Fibroblast of gingiva (primary cell): ENCODE measurements around the gene PTPRCAP.
A peak's percentile ranks its signal among the peaks of the same experiment; 100 is the strongest.

Source experiments
- DNase-seq: peaks from one replicate; pipeline ENCODE4 v3.0.0-alpha.2; 2011; ENCODE audit warnings: low read depth

PTPRCAP gene

GRCh38 chr11:67423891-67424613 lies 13.4 kb downstream of the PTPRCAP start:
- no peak for DNase-seq

GRCh38 chr11:67423466-67423865 lies 14.0 kb downstream of the PTPRCAP start:
- DNase-seq: no peak

- no peak for DNase-seq
These were observed 14.6 kb downstream of the PTPRCAP start for GRCh38 chr11:67422891-67423290.

- no peak for DNase-seq
These were observed 16.0 kb downstream of the PTPRCAP start for GRCh38 chr11:67421430-67422031.

GRCh38 chr11:67420646-67421429 lies 16.6 kb downstream of the PTPRCAP start:
- peak; percentile 76 for DNase-seq

GRCh38 chr11:67420147-67420645 lies 17.3 kb downstream of the PTPRCAP start:
- DNase-seq: no peak

- DNase-seq: no peak
These were observed 18.0 kb downstream of the PTPRCAP start for GRCh38 chr11:67419325-67420049.

GRCh38 chr11:67418476-67419281 lies 18.8 kb downstream of the PTPRCAP start:
- no peak for DNase-seq

- DNase-seq: no peak
These were observed 20.1 kb downstream of the PTPRCAP start for GRCh38 chr11:67417425-67417824.

- DNase-seq: peak; percentile 19
These were observed 20.8 kb downstream of the PTPRCAP start for GRCh38 chr11:67416416-67417335.

- no peak for DNase-seq
These were observed 21.8 kb downstream of the PTPRCAP start, which contains the start of gene CARNS1 for GRCh38 chr11:67415501-67416304. Gene CARNS1, plus strand, starts transcription at chr11:67415678. Its CDS starts 522 bp downstream, at chr11:67416200.

- no peak for DNase-seq
These were observed 24.1 kb downstream of the PTPRCAP start for GRCh38 chr11:67413266-67413849.

GRCh38 chr11:67412495-67413179 lies 24.8 kb downstream of the PTPRCAP start:
- DNase-seq: no peak

- no peak for DNase-seq
These were observed 25.7 kb downstream of the PTPRCAP start for GRCh38 chr11:67411785-67412152.

GRCh38 chr11:67410984-67411784 lies 26.3 kb downstream of the PTPRCAP start:
- DNase-seq: no peak

GRCh38 chr11:67410369-67410831 lies 27.1 kb downstream of the PTPRCAP start:
- no peak for DNase-seq

- DNase-seq: no peak
These were observed 27.6 kb downstream of the PTPRCAP start for GRCh38 chr11:67409781-67410368.
